ENCODE measurements around the gene INPP5E.

Gene INPP5E

GRCh38 chr9:136486823-136487620 is 47.4 kb upstream of the INPP5E start:
- no CpG with 5 or more reads among the region's 18 CpGs for WGBS (ENCODE audit: extremely low coverage, insufficient coverage, insufficient read length)
- no peak overlapping the region for H3K4me2 ChIP-seq (ENCODE audit: low read length)
- H4K91ac ChIP-seq (ENCODE audit: low read depth, low read length) = no peak overlapping the region
- no peaks in the 10 kb centered on the region for H3K36me3 ChIP-seq (ENCODE audit: control insufficient read depth in 1 of 2, insufficient read depth in 2 of 2, low read length in 2 of 2)
- H3K27me3 ChIP-seq (ENCODE audit: insufficient read depth, low read length) = no peaks in the 10 kb centered on the region
- H3K14ac ChIP-seq (ENCODE audit: low read length) = no peak overlapping the region
- no peak overlapping the region for H2BK120ac ChIP-seq (ENCODE audit: insufficient read depth, low read length, poor library complexity)
- H2BK5ac ChIP-seq (ENCODE audit: low read depth, low read length, poor library complexity) = no peak overlapping the region
- no peaks in the 10 kb centered on the region for H3K9me3 ChIP-seq (ENCODE audit: insufficient read depth, low read depth, low read length)
- H3K79me1 ChIP-seq (ENCODE audit: low read length) = peaks cover 12% of the 10 kb centered on the region
- H3K23ac ChIP-seq (ENCODE audit: low read length) = no peak overlapping the region
- H3K9ac ChIP-seq (ENCODE audit: low read length) = no peak overlapping the region
- no peak overlapping the region for H3K4ac ChIP-seq (ENCODE audit: low read depth, low read length)
- no peak overlapping the region for H2AK5ac ChIP-seq (ENCODE audit: low read length)
- peaks cover 4 to 8% of the 10 kb centered on the region in 2 experiments for H3K4me1 ChIP-seq (ENCODE audit: control insufficient read depth in 1 of 2, insufficient read depth in 2 of 2, low read length in 2 of 2)
- H3K18ac ChIP-seq (ENCODE audit: low read length) = no peak overlapping the region
- no peak overlapping the region for H4K12ac ChIP-seq (ENCODE audit: low read depth, low read length)
- peaks cover 10% of the 10 kb centered on the region for H3K79me2 ChIP-seq (ENCODE audit: control insufficient read depth, insufficient read depth, low read length, poor library complexity)
- no peak overlapping the region for H2BK12ac ChIP-seq (ENCODE audit: low read length)
- no peak overlapping the region for H4K8ac ChIP-seq (ENCODE audit: low read depth, low read length)
- no peak for DNase-seq
- no peak overlapping the region for H2AFZ ChIP-seq (ENCODE audit: insufficient read depth, low read length, poor library complexity)
- no peak overlapping the region for H3K27ac ChIP-seq (ENCODE audit: low read depth, low read length)
- no peak overlapping the region for H3K4me3 ChIP-seq (ENCODE audit: low read depth, low read length)

GRCh38 chr9:136486131-136486530 is 46.5 kb upstream of the INPP5E start:
- DNase-seq = no peak
- Histone ChIP-seq H4K8ac (ENCODE audit: low read depth, low read length) (no peak overlapping the region), H2BK120ac (ENCODE audit: insufficient read depth, low read length, poor library complexity) (no peak overlapping the region), H3K4me3 (ENCODE audit: low read depth, low read length) (no peak overlapping the region), H3K14ac (ENCODE audit: low read length) (no peak overlapping the region), H3K4me1 (ENCODE audit: control insufficient read depth in 1 of 2, insufficient read depth in 2 of 2, low read length in 2 of 2) (peaks cover 7 to 13% of the 10 kb centered on the region in 2 experiments), H2AK5ac (ENCODE audit: low read length) (no peak overlapping the region), H2BK12ac (ENCODE audit: low read length) (no peak overlapping the region), H2BK5ac (ENCODE audit: low read depth, low read length, poor library complexity) (no peak overlapping the region), H3K9ac (ENCODE audit: low read length) (no peak overlapping the region), H2AFZ (ENCODE audit: insufficient read depth, low read length, poor library complexity) (no peak overlapping the region), H4K91ac (ENCODE audit: low read depth, low read length) (no peak overlapping the region), H3K9me3 (ENCODE audit: insufficient read depth, low read depth, low read length) (no peaks in the 10 kb centered on the region), H3K18ac (ENCODE audit: low read length) (no peak overlapping the region), H3K36me3 (ENCODE audit: control insufficient read depth in 1 of 2, insufficient read depth in 2 of 2, low read length in 2 of 2) (no peaks in the 10 kb centered on the region), H3K27ac (ENCODE audit: low read depth, low read length) (no peak overlapping the region), H4K12ac (ENCODE audit: low read depth, low read length) (no peak overlapping the region), H3K79me1 (ENCODE audit: low read length) (peaks cover 12% of the 10 kb centered on the region), H3K27me3 (ENCODE audit: insufficient read depth, low read length) (no peaks in the 10 kb centered on the region), H3K4me2 (ENCODE audit: low read length) (no peak overlapping the region), H3K23ac (ENCODE audit: low read length) (no peak overlapping the region), H3K79me2 (ENCODE audit: control insufficient read depth, insufficient read depth, low read length, poor library complexity) (peaks cover 15% of the 10 kb centered on the region), H3K4ac (ENCODE audit: low read depth, low read length) (no peak overlapping the region)
- WGBS (ENCODE audit: extremely low coverage, insufficient coverage, insufficient read length) = no CpG with 5 or more reads among the region's 7 CpGs

- H4K91ac ChIP-seq (ENCODE audit: low read depth, low read length) = no peak overlapping the region
- H3K4me1 ChIP-seq (ENCODE audit: control insufficient read depth in 1 of 2, insufficient read depth in 2 of 2, low read length in 2 of 2) = peaks cover 7 to 13% of the 10 kb centered on the region in 2 experiments
- H3K9ac ChIP-seq (ENCODE audit: low read length) = no peak overlapping the region
- no peaks in the 10 kb centered on the region for H3K36me3 ChIP-seq (ENCODE audit: control insufficient read depth in 1 of 2, insufficient read depth in 2 of 2, low read length in 2 of 2)
- H3K4me3 ChIP-seq (ENCODE audit: low read depth, low read length) = peak overlapping the region; percentile 38
- H2BK5ac ChIP-seq (ENCODE audit: low read depth, low read length, poor library complexity) = no peak overlapping the region
- H4K12ac ChIP-seq (ENCODE audit: low read depth, low read length) = no peak overlapping the region
- H2AK5ac ChIP-seq (ENCODE audit: low read length) = no peak overlapping the region
- no peak overlapping the region for H2BK120ac ChIP-seq (ENCODE audit: insufficient read depth, low read length, poor library complexity)
- H3K14ac ChIP-seq (ENCODE audit: low read length) = no peak overlapping the region
- H3K23ac ChIP-seq (ENCODE audit: low read length) = no peak overlapping the region
- no peak overlapping the region for H3K27ac ChIP-seq (ENCODE audit: low read depth, low read length)
- peak; percentile 79 to 88 for DNase-seq
- H3K18ac ChIP-seq (ENCODE audit: low read length) = no peak overlapping the region
- peaks cover 12% of the 10 kb centered on the region for H3K79me1 ChIP-seq (ENCODE audit: low read length)
- no peak overlapping the region for H2AFZ ChIP-seq (ENCODE audit: insufficient read depth, low read length, poor library complexity)
- no peak overlapping the region for H3K4me2 ChIP-seq (ENCODE audit: low read length)
- H3K9me3 ChIP-seq (ENCODE audit: insufficient read depth, low read depth, low read length) = no peaks in the 10 kb centered on the region
- WGBS (ENCODE audit: extremely low coverage, insufficient coverage, insufficient read length) = no CpG with 5 or more reads among the region's 21 CpGs
- H4K8ac ChIP-seq (ENCODE audit: low read depth, low read length) = no peak overlapping the region
- no peaks in the 10 kb centered on the region for H3K27me3 ChIP-seq (ENCODE audit: insufficient read depth, low read length)
- H2BK12ac ChIP-seq (ENCODE audit: low read length) = no peak overlapping the region
- H3K79me2 ChIP-seq (ENCODE audit: control insufficient read depth, insufficient read depth, low read length, poor library complexity) = peaks cover 15% of the 10 kb centered on the region
- H3K4ac ChIP-seq (ENCODE audit: low read depth, low read length) = no peak overlapping the region
Measured at GRCh38 chr9:136485049-136486045, 45.7 kb upstream of the INPP5E start.

GRCh38 chr9:136484153-136485048 is 44.8 kb upstream of the INPP5E start:
- Histone ChIP-seq H3K23ac (ENCODE audit: low read length) (no peak overlapping the region), H2BK5ac (ENCODE audit: low read depth, low read length, poor library complexity) (no peak overlapping the region), H3K14ac (ENCODE audit: low read length) (peak overlapping the region; percentile 62), H4K12ac (ENCODE audit: low read depth, low read length) (peak overlapping the region; percentile 69), H3K18ac (ENCODE audit: low read length) (peak overlapping the region; percentile 49), H4K8ac (ENCODE audit: low read depth, low read length) (peak overlapping the region; percentile 69), H3K9ac (ENCODE audit: low read length) (peak overlapping the region; percentile 31), H3K9me3 (ENCODE audit: insufficient read depth, low read depth, low read length) (no peaks in the 10 kb centered on the region), H3K4ac (ENCODE audit: low read depth, low read length) (no peak overlapping the region), H3K27me3 (ENCODE audit: insufficient read depth, low read length) (no peaks in the 10 kb centered on the region), H4K91ac (ENCODE audit: low read depth, low read length) (peak overlapping the region; percentile 50), H2BK12ac (ENCODE audit: low read length) (no peak overlapping the region), H3K36me3 (ENCODE audit: control insufficient read depth in 1 of 2, insufficient read depth in 2 of 2, low read length in 2 of 2) (peaks cover 6% of the 10 kb centered on the region in 2 experiments), H3K4me1 (ENCODE audit: control insufficient read depth in 1 of 2, insufficient read depth in 2 of 2, low read length in 2 of 2) (peaks cover 7 to 14% of the 10 kb centered on the region in 2 experiments), H2AK5ac (ENCODE audit: low read length) (peak overlapping the region; percentile 11), H3K79me2 (ENCODE audit: control insufficient read depth, insufficient read depth, low read length, poor library complexity) (peaks cover 17% of the 10 kb centered on the region), H2AFZ (ENCODE audit: insufficient read depth, low read length, poor library complexity) (peak overlapping the region; percentile 74), H3K27ac (ENCODE audit: low read depth, low read length) (peak overlapping the region; percentile 34), H3K4me2 (ENCODE audit: low read length) (peak overlapping the region; percentile 65), H2BK120ac (ENCODE audit: insufficient read depth, low read length, poor library complexity) (no peak overlapping the region), H3K4me3 (ENCODE audit: low read depth, low read length) (peak overlapping the region; percentile 70), H3K79me1 (ENCODE audit: low read length) (peaks cover 12% of the 10 kb centered on the region)
- WGBS (ENCODE audit: extremely low coverage, insufficient coverage, insufficient read length) = no CpG with 5 or more reads among the region's 59 CpGs
- DNase-seq = peak in 1 of 2 donors; percentile 24
